H1 (cell line): Measurements from ENCODE around the gene DUS1L. TPM values are rescaled to one million over a fixed set of nuclear protein-coding genes. Genes with fewer than 3 reads are reported as not detected.
A peak's percentile ranks its signal among the peaks of the same experiment; 100 is the strongest.

Experiments used
- CTCF ChIA-PET: fragments of 300-600 bp; sonication (Branson Sonifier 250); formaldehyde crosslinking; loops from one replicate; lab custom pipeline; 2021; ENCODE audit not compliant: partially characterized antibody; lab: Charles Lee
- POLR2A ChIA-PET: fragments of 300-600 bp; sonication (Branson Sonifier 250); formaldehyde crosslinking; loops from one replicate; lab custom pipeline; 2021; ENCODE audit warnings: inconsistent platforms; ENCODE audit not compliant: partially characterized antibody; lab: Charles Lee
- DNase-seq, 2 experiments: peaks; one replicate each; pipeline versions ENCODE4 v3.0.0 to v3.0.0-alpha.2; 2010 to 2022; ENCODE audit warnings: low spot score in 2 of 2, low read depth in 1 of 2, mixed read lengths in 1 of 2
- FAIRE-seq: peaks from 2 replicates; lab custom pipeline; 2011; peaks lifted over from hg19 to GRCh38; lab: Jason Lieb, UNC
- H2AFZ ChIP-seq: 2 replicates; pipeline ENCODE4 v1.8.1; 2012; ENCODE audit warnings: low read length, inconsistent platforms
- H2AK5ac ChIP-seq: 2 replicates; pipeline ENCODE4 v1.6.1; 2013; ENCODE audit warnings: low read depth, low read length
- H2BK120ac ChIP-seq: replicated peaks from 2 replicates; pipeline ENCODE3; 2013; ENCODE audit warnings: low read depth, low read length, inconsistent platforms
- H2BK12ac ChIP-seq: 2 replicates; pipeline ENCODE4 v1.6.1; 2013; ENCODE audit warnings: low read depth, low read length
- H2BK15ac ChIP-seq: 2 replicates; pipeline ENCODE4 v1.6.1; 2013; ENCODE audit warnings: low read length
- H2BK20ac ChIP-seq: 2 replicates; pipeline ENCODE4 v1.6.1; 2013; ENCODE audit warnings: low read length
- H2BK5ac ChIP-seq: 2 replicates; pipeline ENCODE4 v1.6.1; 2013; ENCODE audit warnings: low read depth, low read length
- H3K14ac ChIP-seq: 2 replicates; pipeline ENCODE4 v1.6.1; 2013; ENCODE audit warnings: inconsistent platforms; ENCODE audit not compliant: insufficient read length
- H3K18ac ChIP-seq: 2 replicates; pipeline ENCODE4 v1.6.1; 2013; ENCODE audit warnings: low read length; ENCODE audit errors: extremely low read depth
- H3K23ac ChIP-seq: 2 replicates; pipeline ENCODE4 v1.6.1; 2013; ENCODE audit warnings: inconsistent platforms; ENCODE audit not compliant: insufficient read length
- H3K23me2 ChIP-seq: 2 replicates; pipeline ENCODE4 v1.6.1; 2013; ENCODE audit warnings: low read depth, low read length
- H3K27ac ChIP-seq: 2 replicates; pipeline ENCODE4 v1.6.1; 2011; ENCODE audit warnings: low read depth, low read length, inconsistent platforms
- H3K27me3 ChIP-seq, 4 experiments: replicated peaks in 1 of 4; 1 replicate in 1 of 4; 2 replicates in 3 of 4; pipeline versions ENCODE4 v1.6.1 to v1.8.1; 2011 to 2013; ENCODE audit warnings: low read length in 3 of 4, mild to moderate bottlenecking in 3 of 4, inconsistent platforms in 2 of 4, mixed read lengths in 2 of 4, moderate library complexity in 1 of 4; ENCODE audit not compliant: control insufficient read depth in 3 of 4, insufficient read depth in 3 of 4; ENCODE audit errors: extremely low read depth in 1 of 4
- H3K36me3 ChIP-seq, 4 experiments: 2 replicates each; pipeline versions ENCODE4 v1.6.1 to v1.8.1; 2011 to 2013; ENCODE audit warnings: mild to moderate bottlenecking in 4 of 4, low read length in 3 of 4, moderate library complexity in 2 of 4, control low read depth in 1 of 4, inconsistent platforms in 1 of 4; ENCODE audit not compliant: insufficient read depth in 4 of 4, control insufficient read depth in 2 of 4
- H3K4ac ChIP-seq: replicated peaks from 2 replicates; pipeline ENCODE3; 2013; ENCODE audit warnings: low read length, low read depth, mixed read lengths, inconsistent platforms; ENCODE audit not compliant: insufficient read length
- H3K4me1 ChIP-seq, 4 experiments: replicated peaks in 1 of 4; 1 replicate in 1 of 4; 2 replicates in 3 of 4; pipeline versions ENCODE4 v1.6.1 to v1.8.1; 2011 to 2013; ENCODE audit warnings: low read length in 3 of 4, inconsistent platforms in 2 of 4, mixed read lengths in 1 of 4; ENCODE audit not compliant: insufficient read depth in 4 of 4, control insufficient read depth in 3 of 4
- H3K4me2 ChIP-seq, 2 experiments: 2 replicates each; pipeline versions ENCODE4 v1.6.1 to v1.8.1; 2011 to 2013; ENCODE audit warnings: low read depth in 2 of 2, low read length in 2 of 2, control low read depth in 1 of 2, inconsistent platforms in 1 of 2, mild to moderate bottlenecking in 1 of 2; ENCODE audit not compliant: insufficient read depth in 1 of 2
- H3K4me3 ChIP-seq, 4 experiments: fragments of 200-600, 300-600 bp in 1 of 4; sonication (generic), shearing (Covaris generic), sonication (Bioruptor Twin) in 1 of 4; 2 replicates each; pipeline versions ENCODE4 v1.5.1 to v1.8.1; 2011 to 2016; ENCODE audit warnings: low read length in 4 of 4, low read depth in 3 of 4, control low read depth in 2 of 4, inconsistent platforms in 2 of 4, mild to moderate bottlenecking in 2 of 4, mixed read lengths in 1 of 4, moderate library complexity in 1 of 4; ENCODE audit not compliant: insufficient read depth in 2 of 4; ENCODE audit errors: extremely low read depth in 1 of 4
- H3K56ac ChIP-seq: replicated peaks from 2 replicates; pipeline ENCODE3; 2013; ENCODE audit warnings: low read depth, mild to moderate bottlenecking, mixed read lengths, low read length, inconsistent platforms; ENCODE audit not compliant: insufficient read length
- H3K79me1 ChIP-seq: 2 replicates; pipeline ENCODE4 v1.6.1; 2013; ENCODE audit warnings: low read depth, low read length, control low read depth
- H3K79me2 ChIP-seq, 2 experiments: 2 replicates each; pipeline versions ENCODE4 v1.6.1 to v1.8.1; 2012 to 2013; ENCODE audit warnings: low read length in 2 of 2, mild to moderate bottlenecking in 2 of 2, inconsistent platforms in 1 of 2; ENCODE audit not compliant: insufficient read depth in 2 of 2, control insufficient read depth in 1 of 2
- H3K9ac ChIP-seq, 4 experiments: replicated peaks in 1 of 4; 1 replicate in 1 of 4; 2 replicates in 3 of 4; pipeline versions ENCODE4 v1.6.1 to v1.8.1; 2011 to 2013; ENCODE audit warnings: low read depth in 3 of 4, low read length in 3 of 4, control low read depth in 2 of 4, mild to moderate bottlenecking in 2 of 4, moderate library complexity in 2 of 4, inconsistent platforms in 1 of 4; ENCODE audit errors: extremely low read depth in 1 of 4
- H3K9me3 ChIP-seq, 2 experiments: 2 replicates each; pipeline versions ENCODE4 v1.6.1 to v1.8.1; 2012 to 2013; ENCODE audit warnings: mild to moderate bottlenecking in 2 of 2, moderate library complexity in 2 of 2, control low read depth in 1 of 2, inconsistent platforms in 1 of 2, low read depth in 1 of 2, low read length in 1 of 2, mixed read lengths in 1 of 2; ENCODE audit not compliant: insufficient read depth in 2 of 2
- H4K20me1 ChIP-seq, 2 experiments: replicated peaks in 1 of 2; 2 replicates each; pipeline versions ENCODE3 to v1.8.1; 2011 to 2013; ENCODE audit warnings: inconsistent platforms in 2 of 2, low read length in 2 of 2, mild to moderate bottlenecking in 1 of 2; ENCODE audit not compliant: insufficient read depth in 2 of 2, control insufficient read depth in 1 of 2
- H4K5ac ChIP-seq: 2 replicates; pipeline ENCODE4 v1.6.1; 2013; ENCODE audit warnings: low read length, low read depth, mixed read lengths, inconsistent platforms; ENCODE audit not compliant: insufficient read length
- H4K8ac ChIP-seq: 2 replicates; pipeline ENCODE4 v1.8.0; 2013; ENCODE audit warnings: mild to moderate bottlenecking, moderate library complexity, low read length, inconsistent platforms; ENCODE audit not compliant: insufficient read depth; ENCODE audit errors: extremely low read depth
- H4K91ac ChIP-seq: replicated peaks from 2 replicates; pipeline ENCODE3; 2013; ENCODE audit warnings: low read length, mixed read lengths, inconsistent platforms; ENCODE audit not compliant: insufficient read length
- JUND ChIP-seq: IDR thresholded peaks from 2 replicates; pipeline ENCODE4 v1.6.1; 2011; ENCODE audit warnings: mild to moderate bottlenecking, improper control_type of control experiment, low read length
- KDM4A ChIP-seq: IDR thresholded peaks from one replicate; pipeline ENCODE4 v1.7.1; 2012; ENCODE audit warnings: low read depth, mild to moderate bottlenecking, moderate library complexity, low read length, inconsistent platforms; ENCODE audit not compliant: severe bottlenecking
- PHF8 ChIP-seq: fragments of 200-600 bp; sonication (generic); conservative IDR thresholded peaks from 2 replicates; pipeline ENCODE4 v1.7.1; 2012; ENCODE audit warnings: low read depth, mild to moderate bottlenecking, inconsistent platforms, low read length, moderate library complexity
- WGBS, 2 experiments: shearing (Covaris generic) in 1 of 2; methylation state at CpG; one replicate each; pipeline versions ENCODE4 v1.1.6 to v1.1.7; 2013 to 2015; ENCODE audit warnings: low lambda C conversion rate in 2 of 2, mixed read lengths in 2 of 2, inconsistent platforms in 1 of 2, low coverage in 1 of 2, missing lambda C conversion rate in 1 of 2; ENCODE audit not compliant: insufficient replicate concordance in 2 of 2, insufficient coverage in 1 of 2, insufficient read length in 1 of 2; ENCODE audit errors: extremely low coverage in 1 of 2, missing lambda C conversion rate in 1 of 2; 5-methylcytosine and 5-hydroxymethylcytosine counted together
- polyA plus RNA-seq, 7 experiments: library from polyadenylated mRNA; depleted of rRNA in 3 of 7; stranded (reverse) in 5 of 7; unstranded in 2 of 7; fragments of >200 nt in 5 of 7; fragments of 200-250 nt in 2 of 7; gene quantifications; 1 replicate in 5 of 7; 2 replicates in 1 of 7; 4 replicates in 1 of 7; pipeline versions ENCODE4 v1.2.1 to v1.2.3, GENCODE V29; 2011 to 2013; ENCODE audit warnings: missing spikeins in 2 of 7, mixed read lengths in 2 of 7
- total RNA-seq: library from RNA; stranded (reverse); fragmentation: NEBNext Ultra II Directional; extraction: Animal tissue kit (Norgen Biotek cat#: 25700); gene quantifications from 2 replicates; pipeline ENCODE4 v1.2.1, GENCODE V29; 2021

DUS1L gene
- total and polyA plus RNA-seq, 2 of the 8 experiments (the other 6 are each of a cell fraction or from before 2014, with no cell fraction given), result 34.5 to 69.1 TPM

GRCh38 chr17:82097919-82098168 lies 32.2 kb upstream of the DUS1L start:
- Histone ChIP-seq H4K8ac (no peak overlapping the region), H3K4me2 (peak overlapping the region; percentile 80 to 85), H3K9ac (peak overlapping the region; percentile 33 to 77 (median 68); a peak in 6 of 7 replicates), H2AK5ac (no peak overlapping the region), H4K91ac (no peak overlapping the region), H4K5ac (peak overlapping the region; percentile 53), H3K27me3 (no peaks in the 10 kb centered on the region), H3K36me3 (peaks cover 23 to 32% (median 29%) of the 10 kb centered on the region in 4 experiments; a peak in 7 of 8 replicates), H4K20me1 (peaks cover 6 to 33% of the 10 kb centered on the region in 2 experiments), H3K4me1 (peaks cover 0 to 43% (median 34%) of the 10 kb centered on the region in 4 experiments; a peak in 6 of 7 replicates), H3K14ac (no peak overlapping the region), H3K56ac (peak overlapping the region; percentile 82), H2BK20ac (no peak overlapping the region), H3K18ac (peak overlapping the region; percentile 48), H3K23me2 (peaks cover 14% of the 10 kb centered on the region; the same call in 1 of the 2 replicates), H3K4me3 (peak overlapping the region; percentile 62 to 94 (median 78)), H3K79me1 (peaks cover 13% of the 10 kb centered on the region), H3K9me3 (no peaks in the 10 kb centered on the region), H2BK120ac (no peak overlapping the region), H3K23ac (no peak overlapping the region), H3K79me2 (peaks cover 15 to 47% of the 10 kb centered on the region in 2 experiments; a peak in 3 of 4 replicates), H2BK15ac (no peak overlapping the region), H3K4ac (no peak overlapping the region), H2BK12ac (no peak overlapping the region), H2AFZ (no peak overlapping the region), H2BK5ac (peak overlapping the region; percentile 52; the same call in 1 of the 2 replicates), H3K27ac (no peak overlapping the region; the same call in 1 of the 2 replicates)
- 5% methylated on average over 17 of the region's 36 CpGs; no CpG with 5 or more reads in 1 of the 2 experiments for WGBS, 2 experiments
- TF ChIP-seq JUND (no peak), PHF8 (peak; percentile 52), KDM4A (peak; percentile 51)
- CTCF ChIA-PET, result interaction anchor here (1.2 to 1.4 kb wide), 3 partner anchors 16 to 31 kb away, joined by 3 to 5 read pairs (median 4); partner anchors contain the start of gene DUS1L
- FAIRE-seq (no peak), DNase-seq (no peak)
- POLR2A ChIA-PET, result interaction anchor here (0.8 to 4.2 kb wide), 23 partner anchors 9 to 344 kb away, joined by 3 to 21 read pairs (median 5); partner anchors contain the start of genes CENPX, DCXR, DUS1L and LRRC45
